Measurements from ENCODE around the gene P4HA3.

DNA sequence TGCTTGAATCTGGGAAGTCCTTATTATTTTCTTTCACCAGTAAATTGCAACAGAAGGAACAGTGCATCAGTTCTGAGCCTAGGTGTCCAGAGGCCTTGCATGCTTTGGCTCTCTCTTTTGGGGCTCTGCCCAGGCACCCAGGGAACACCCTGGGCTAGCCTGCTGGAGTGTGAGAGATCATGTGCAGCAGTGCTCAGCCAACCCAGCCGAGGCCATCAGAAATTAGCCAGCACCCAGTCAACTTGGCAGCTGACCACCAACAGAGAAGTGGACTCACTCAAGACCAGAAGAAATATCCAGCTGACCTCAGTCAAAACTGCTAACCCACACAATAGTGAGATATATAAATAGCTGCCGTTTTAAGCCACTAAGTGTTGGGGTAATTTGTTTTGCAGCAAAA lies 11.2 kb upstream of the P4HA3 start:
- TF ChIP-seq, protein P1, sequence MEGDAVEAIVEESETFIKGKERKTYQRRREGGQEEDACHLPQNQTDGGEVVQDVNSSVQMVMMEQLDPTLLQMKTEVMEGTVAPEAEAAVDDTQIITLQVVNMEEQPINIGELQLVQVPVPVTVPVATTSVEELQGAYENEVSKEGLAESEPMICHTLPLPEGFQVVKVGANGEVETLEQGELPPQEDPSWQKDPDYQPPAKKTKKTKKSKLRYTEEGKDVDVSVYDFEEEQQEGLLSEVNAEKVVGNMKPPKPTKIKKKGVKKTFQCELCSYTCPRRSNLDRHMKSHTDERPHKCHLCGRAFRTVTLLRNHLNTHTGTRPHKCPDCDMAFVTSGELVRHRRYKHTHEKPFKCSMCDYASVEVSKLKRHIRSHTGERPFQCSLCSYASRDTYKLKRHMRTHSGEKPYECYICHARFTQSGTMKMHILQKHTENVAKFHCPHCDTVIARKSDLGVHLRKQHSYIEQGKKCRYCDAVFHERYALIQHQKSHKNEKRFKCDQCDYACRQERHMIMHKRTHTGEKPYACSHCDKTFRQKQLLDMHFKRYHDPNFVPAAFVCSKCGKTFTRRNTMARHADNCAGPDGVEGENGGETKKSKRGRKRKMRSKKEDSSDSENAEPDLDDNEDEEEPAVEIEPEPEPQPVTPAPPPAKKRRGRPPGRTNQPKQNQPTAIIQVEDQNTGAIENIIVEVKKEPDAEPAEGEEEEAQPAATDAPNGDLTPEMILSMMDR (IDR thresholded peaks at IDR 0.05; ENCODE audit: insufficient read depth, low read length, poor library complexity, severe bottlenecking) = no peak
- TF ChIP-seq EZH2phosphoT487 (conservative IDR thresholded peaks at IDR 0.05; ENCODE audit: low read length) = no peak
